Measurements from ENCODE around the gene TAF3.
A peak's percentile ranks its signal among the peaks of the same experiment; 100 is the strongest.

Gene TAF3

GRCh38 chr10:7813481-7813880 lies 4.8 kb upstream of the TAF3 start:
- no peak for DNase-seq

- DNase-seq, result no peak
These were observed 729 bp upstream of the TAF3 start for GRCh38 chr10:7817576-7817975.

GRCh38 chr10:7817984-7818294 lies 366 bp upstream of the TAF3 start:
- no peak for DNase-seq

- peak; percentile 43 for DNase-seq
These were observed 786 bp downstream of the TAF3 start for GRCh38 chr10:7819121-7819460.

- DNase-seq, result no peak
These were observed 5.9 kb downstream of the TAF3 start for GRCh38 chr10:7824251-7824650.

- no peak for DNase-seq
These were observed 8.7 kb downstream of the TAF3 start for GRCh38 chr10:7826971-7827370.

GRCh38 chr10:7829289-7829834 lies 11.1 kb downstream of the TAF3 start:
- no peak for DNase-seq

GRCh38 chr10:7832060-7832459 lies 13.8 kb downstream of the TAF3 start:
- DNase-seq, result no peak

GRCh38 chr10:7833210-7833609 lies 14.9 kb downstream of the TAF3 start:
- DNase-seq, result no peak

GRCh38 chr10:7834262-7834661 lies 16.0 kb downstream of the TAF3 start:
- no peak for DNase-seq

GRCh38 chr10:7836571-7836970 lies 18.3 kb downstream of the TAF3 start:
- DNase-seq, result no peak

- DNase-seq, result no peak
These were observed 28.3 kb downstream of the TAF3 start for GRCh38 chr10:7846591-7846990.

GRCh38 chr10:7853226-7853842 lies 35.0 kb downstream of the TAF3 start:
- DNase-seq, result no peak

GRCh38 chr10:7853890-7854289 lies 35.6 kb downstream of the TAF3 start:
- no peak for DNase-seq

- DNase-seq, result no peak
These were observed 36.9 kb downstream of the TAF3 start for GRCh38 chr10:7855205-7855604.

- no peak for DNase-seq
These were observed 38.4 kb downstream of the TAF3 start for GRCh38 chr10:7856678-7857077.

- DNase-seq, result no peak
These were observed 39.0 kb downstream of the TAF3 start for GRCh38 chr10:7857262-7857661.

GRCh38 chr10:7861509-7862120 lies 43.3 kb downstream of the TAF3 start:
- DNase-seq, result no peak

- no peak for DNase-seq
These were observed 43.8 kb downstream of the TAF3 start for GRCh38 chr10:7862121-7862514.

GRCh38 chr10:7866176-7866575 lies 47.9 kb downstream of the TAF3 start:
- no peak for DNase-seq

GRCh38 chr10:7872041-7872442 lies 53.7 kb downstream of the TAF3 start:
- peak; percentile 22 for DNase-seq

- no peak for DNase-seq
These were observed 56.6 kb downstream of the TAF3 start for GRCh38 chr10:7874864-7875263.

GRCh38 chr10:7876541-7877127 lies 58.3 kb downstream of the TAF3 start:
- no peak for DNase-seq

- DNase-seq, result no peak
These were observed 62.8 kb downstream of the TAF3 start for GRCh38 chr10:7881119-7881518.

- DNase-seq, result no peak
These were observed 67.8 kb downstream of the TAF3 start for GRCh38 chr10:7886056-7886455.
